Astrocyte of the cerebellum (primary cell): ENCODE results near the gene SNX15.

Experiments
- DNase-seq: peaks from one replicate; pipeline ENCODE4 v3.0.0-alpha.2; 2011; ENCODE audit warnings: low read depth
- H3K4me3 ChIP-seq: 2 replicates; pipeline ENCODE4 v1.5.1; 2011; ENCODE audit warnings: mild to moderate bottlenecking, low read depth, low read length, moderate library complexity
- CTCF ChIP-seq: IDR thresholded peaks from 2 replicates; pipeline ENCODE4 v1.5.1; 2012; ENCODE audit warnings: low read length, low read depth, moderate library complexity, mild to moderate bottlenecking; ENCODE audit errors: missing control alignments
- in situ Hi-C: cut with HindIII; loops from 2 replicates; pipeline ENCODE4 v1.10.0; 2017; ENCODE audit warnings: low sequenced_read_pairs

Gene SNX15

DNA sequence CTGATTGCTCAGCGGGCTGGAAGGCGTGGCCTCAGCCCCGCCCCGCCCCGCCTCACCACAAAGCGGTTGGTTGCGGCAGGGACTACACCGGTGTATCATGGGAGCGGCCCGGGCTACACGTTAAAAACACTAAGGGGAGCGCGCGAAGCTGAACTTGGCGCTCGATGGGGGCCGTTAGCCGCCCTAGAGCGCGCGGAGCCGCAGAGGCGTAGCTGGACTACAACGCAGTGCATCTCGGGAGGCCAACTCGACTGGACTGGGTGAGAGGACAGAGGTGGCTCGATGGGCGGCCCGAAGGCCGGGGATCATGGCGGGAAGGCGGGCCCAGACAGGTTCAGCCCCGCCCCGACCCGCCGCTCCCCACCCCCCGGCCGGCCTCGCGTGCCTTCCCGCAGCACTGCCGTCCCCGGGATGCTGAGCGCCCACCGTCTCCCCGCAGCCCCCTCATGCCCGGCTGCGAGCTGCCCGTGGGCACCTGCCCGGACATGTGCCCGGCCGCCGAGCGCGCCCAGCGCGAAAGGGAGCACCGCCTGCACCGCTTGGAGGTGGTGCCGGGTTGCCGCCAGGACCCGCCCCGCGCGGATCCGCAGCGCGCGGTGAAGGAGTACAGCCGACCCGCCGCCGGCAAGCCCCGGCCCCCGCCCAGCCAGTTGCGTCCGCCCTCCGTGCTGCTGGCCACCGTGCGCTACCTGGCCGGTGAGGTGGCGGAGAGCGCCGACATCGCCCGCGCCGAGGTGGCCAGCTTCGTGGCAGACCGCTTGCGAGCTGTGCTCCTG, 13.8 kb downstream of the SNX15 start, which contains the start of gene SAC3D1:
Gene SAC3D1, plus strand, starts transcription at position 364 of the 776 bp plus-strand sequence. Its CDS starts 83 bp downstream, at position 447.
- no peak for TF ChIP-seq CTCF
- in situ Hi-C loops: no loop called here
- peak; percentile 85 for DNase-seq
- peak within 1 kb of the TSS; percentile 64 for H3K4me3 ChIP-seq

GRCh38 chr11:65042891-65043290, 15.7 kb downstream of the SNX15 start:
- in situ Hi-C loops: no loop called here
- no peak overlapping the region for H3K4me3 ChIP-seq
- no peak for TF ChIP-seq CTCF
- DNase-seq: no peak

DNA sequence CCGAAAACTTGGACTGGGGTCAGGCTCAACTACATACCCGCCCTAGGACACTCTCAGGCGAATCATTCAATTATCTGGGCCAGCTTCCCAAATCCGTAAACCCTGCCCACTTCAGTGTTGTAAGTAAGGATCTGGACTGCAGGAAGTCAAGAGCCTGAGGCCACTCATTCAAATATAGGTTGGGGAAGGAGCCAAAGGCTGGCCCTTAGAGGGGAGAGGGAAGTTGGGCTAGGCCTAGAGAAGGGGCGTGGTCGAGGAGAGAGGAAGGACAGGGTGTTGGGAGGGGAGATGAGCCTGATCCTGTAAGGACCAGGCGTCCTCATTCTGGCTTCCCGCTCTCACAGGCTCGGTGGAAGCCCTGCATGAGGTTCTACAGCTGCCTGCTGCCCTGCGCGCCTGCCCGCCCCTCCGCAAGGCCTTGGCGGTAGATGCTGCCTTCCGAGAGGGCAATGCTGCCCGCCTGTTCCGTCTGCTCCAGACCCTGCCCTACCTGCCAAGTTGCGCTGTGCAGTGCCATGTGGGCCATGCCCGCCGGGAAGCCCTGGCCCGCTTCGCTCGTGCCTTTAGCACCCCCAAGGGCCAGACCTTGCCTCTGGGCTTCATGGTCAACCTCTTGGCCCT, 16.8 kb downstream of the SNX15 start:
- no peak for TF ChIP-seq CTCF
- in situ Hi-C loops: no loop called here
- H3K4me3 ChIP-seq: no peak overlapping the region
- DNase-seq: no peak

GRCh38 chr11:65045061-65045460, 17.8 kb downstream of the SNX15 start:
- no peak overlapping the region for H3K4me3 ChIP-seq
- DNase-seq: no peak
- in situ Hi-C loops: no loop called here
- no peak for TF ChIP-seq CTCF

- DNase-seq: no peak
- H3K4me3 ChIP-seq: no peak overlapping the region
- TF ChIP-seq CTCF: no peak
- in situ Hi-C loops: no loop called here
Observed at GRCh38 chr11:65045728-65046127, 18.5 kb downstream of the SNX15 start.

DNA sequence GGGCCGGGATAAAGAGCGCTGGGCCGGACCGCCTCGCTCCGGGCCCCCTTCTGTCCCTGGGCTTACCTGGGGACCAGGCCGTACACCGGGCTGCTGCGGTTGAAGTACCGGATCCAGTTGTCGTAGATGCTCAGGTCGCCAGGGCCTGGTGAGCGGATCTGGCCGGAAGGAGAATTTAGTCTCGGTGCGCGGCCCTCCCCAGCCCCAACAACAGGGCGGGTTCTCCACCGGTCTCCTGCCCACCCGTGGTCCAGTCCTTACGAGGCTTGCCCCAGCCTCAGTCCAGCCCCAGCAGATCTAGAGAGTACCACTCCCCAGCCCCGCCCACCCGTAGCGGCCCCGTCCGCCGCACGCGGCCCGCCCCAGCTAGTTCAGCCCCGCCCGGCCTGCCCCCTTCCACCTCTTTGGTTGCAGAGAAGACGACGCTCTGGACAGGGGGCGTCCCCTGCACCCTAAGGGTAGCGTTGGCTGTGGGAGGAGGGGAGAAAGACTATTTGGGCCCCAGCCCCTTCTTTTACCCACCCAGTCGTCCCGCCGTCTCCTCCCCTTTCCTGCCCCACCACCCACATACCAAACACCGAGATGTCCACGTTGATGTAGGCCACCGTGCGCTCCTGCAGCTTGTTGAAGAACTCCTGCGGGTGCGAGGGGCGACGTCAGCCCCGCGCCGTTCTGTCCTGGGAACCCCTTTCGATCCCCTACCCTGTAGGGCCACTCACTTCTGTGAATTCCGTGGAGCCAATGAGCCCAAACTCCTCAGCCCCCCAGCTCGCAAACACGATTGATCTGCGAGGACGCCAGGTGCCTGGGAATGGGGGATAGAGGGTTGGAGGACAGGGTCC, 20.6 kb downstream of the SNX15 start:
- in situ Hi-C loops: no loop called here
- peak overlapping the region; percentile 28 for H3K4me3 ChIP-seq
- no peak for DNase-seq
- no peak for TF ChIP-seq CTCF
